ENCODE measurements around the gene TLE3.

Gene TLE3

DNA sequence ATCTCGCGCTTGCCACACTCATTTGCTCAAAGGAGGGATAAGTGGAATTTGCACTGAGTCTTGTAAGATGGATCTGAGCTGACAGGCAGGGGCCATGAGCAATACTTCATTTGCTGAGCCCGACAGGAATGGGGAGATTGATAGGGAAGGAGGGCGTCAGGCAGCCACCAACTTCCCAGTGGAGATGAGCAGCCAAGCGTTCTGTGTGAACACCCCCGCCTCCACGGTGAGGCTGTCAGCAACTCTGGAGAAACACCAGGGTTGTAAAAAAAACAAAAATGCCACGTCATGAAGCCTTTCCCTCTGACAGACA, 36.8 kb downstream of the TLE3 start:
- DNase-seq: no peak

DNA sequence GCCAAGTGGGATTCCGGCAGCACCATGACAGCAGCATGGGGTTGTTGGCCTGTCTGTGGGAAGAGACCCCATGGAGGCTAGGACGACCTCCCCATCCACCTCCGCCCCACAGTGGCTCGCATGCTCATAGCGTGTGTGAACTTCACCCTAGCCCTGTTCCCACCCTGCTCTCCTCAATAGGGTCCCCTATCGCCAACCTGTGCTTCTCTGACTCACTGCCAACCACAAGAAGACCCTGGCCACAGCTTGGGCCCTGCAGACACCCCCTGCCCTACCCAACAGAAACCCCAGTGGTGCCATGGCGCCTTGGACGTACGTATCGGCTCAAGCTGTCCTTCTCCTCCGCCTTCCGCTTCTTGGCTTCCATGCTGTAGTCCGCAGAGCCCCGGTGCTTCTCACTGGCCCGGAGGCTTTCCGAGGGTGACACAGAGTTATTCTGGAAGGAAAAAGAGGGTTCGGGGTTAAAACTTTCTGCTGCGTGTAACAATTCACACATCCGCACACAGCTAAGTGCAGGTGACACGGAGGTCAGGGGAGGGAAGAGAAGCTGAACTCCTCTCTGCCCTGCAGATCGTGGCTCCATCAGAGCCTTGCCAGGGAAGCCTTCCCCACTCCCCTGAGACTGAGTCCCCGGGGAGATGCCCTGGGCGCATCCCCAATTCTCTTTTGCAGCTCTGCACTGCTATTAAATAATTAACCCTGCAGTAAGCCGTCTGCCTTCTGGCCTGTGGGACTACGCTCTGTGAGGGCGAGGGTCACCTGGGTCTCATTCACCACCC, 37.3 kb downstream of the TLE3 start:
- DNase-seq: no peak

DNA sequence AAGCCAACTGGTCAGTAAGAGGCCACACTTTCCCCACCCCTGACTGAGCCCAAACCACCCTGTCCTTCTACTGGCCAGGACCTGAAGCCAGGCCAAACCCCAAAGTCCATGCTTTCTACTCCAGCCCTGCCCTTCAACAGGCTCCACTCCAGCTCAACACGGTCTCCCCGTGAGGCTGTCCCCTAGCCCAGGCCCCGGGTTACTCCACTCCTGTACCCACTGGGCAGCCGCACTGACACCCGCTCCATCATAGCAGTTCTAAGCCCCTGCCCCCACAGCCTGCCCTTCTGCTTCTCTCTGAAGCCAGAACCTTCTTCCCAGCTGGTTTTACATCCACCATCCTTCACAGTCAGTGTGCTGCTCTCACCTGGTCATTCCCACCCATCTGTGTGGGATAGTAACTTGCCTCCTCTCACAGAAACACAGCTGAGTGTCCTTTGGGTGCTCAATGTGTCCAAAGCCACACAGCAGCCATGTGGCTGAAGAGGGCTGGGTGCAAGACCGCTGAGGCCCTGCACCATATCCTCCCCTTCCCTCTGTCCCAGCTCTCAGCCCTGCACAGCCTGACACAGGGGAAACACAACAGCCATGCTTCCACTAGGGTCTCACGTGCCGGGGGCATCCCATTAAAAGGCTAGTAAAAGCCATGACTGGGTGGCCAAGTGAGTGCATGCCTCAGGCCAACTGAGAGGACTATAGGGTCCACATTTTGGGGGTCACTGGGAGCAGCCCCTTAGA, 38.1 kb downstream of the TLE3 start:
- no peak for DNase-seq

DNA sequence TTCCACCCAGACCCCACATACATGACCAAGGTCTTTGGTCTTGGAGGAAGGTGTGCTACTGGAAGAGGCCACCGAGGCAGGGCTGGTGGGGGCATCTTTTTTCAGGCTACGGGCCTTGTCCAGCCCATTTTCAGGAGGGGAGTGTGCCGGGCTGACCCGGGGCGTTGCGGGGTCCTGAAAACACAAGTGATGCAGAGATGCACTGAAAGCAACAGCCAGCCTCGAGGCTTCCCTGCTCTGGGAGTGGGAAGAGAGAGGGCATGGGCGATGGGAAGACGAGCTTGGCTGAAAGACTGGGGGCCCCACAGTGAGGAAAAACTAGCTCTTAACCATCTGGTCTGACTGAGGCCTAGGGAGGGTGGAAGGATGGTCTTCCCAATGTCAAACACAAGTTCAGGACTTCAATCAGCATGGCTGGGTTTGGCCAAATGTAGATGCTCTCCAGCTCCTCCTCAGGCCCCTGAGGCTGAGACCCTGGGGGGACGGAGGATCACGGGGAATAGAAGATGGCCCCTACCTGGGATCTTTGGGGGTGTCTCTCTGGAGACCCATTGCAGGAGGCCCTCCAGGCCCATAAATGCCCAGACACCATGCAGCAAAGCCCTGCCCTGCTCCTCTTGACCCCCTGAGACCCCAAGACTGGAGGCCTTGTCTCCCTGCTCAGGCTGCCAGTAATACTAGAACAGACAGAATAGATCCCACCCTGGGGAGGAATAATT, 38.9 kb downstream of the TLE3 start:
- no peak for DNase-seq

DNA sequence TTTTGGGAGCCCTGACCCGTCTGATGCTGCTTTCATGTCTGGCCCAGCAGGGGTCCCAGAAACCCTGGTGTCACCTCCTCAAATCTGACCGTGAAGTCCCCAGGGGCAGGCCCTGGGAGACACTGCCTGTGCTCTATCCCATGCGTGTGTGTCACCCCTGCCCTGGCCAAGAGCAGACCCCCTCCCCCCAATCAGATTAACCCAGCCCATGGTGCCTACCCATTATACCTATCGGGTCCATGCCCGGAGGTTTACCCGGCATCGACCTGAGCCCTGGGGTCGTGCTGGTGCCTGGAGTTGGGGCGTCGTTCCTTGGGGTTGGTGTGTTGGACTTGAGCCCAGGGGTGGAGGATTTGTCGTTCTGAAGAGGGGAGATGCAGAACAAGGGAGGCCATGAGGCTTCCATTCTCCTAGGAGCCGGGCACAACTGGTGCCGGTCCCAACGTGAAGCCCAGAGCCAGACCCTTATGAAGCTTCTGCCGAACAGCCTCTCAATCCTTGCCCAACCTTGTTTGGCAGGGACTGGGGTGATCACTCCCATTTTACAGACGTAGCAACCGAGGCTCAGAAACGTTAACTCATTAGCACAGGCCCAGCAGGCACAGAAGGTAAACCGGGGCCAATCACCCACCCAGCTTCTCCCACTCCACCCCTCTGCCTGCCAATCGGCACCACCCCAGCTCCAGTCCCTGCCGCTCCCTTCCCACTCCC, 39.6 kb downstream of the TLE3 start:
- no peak for DNase-seq

DNA sequence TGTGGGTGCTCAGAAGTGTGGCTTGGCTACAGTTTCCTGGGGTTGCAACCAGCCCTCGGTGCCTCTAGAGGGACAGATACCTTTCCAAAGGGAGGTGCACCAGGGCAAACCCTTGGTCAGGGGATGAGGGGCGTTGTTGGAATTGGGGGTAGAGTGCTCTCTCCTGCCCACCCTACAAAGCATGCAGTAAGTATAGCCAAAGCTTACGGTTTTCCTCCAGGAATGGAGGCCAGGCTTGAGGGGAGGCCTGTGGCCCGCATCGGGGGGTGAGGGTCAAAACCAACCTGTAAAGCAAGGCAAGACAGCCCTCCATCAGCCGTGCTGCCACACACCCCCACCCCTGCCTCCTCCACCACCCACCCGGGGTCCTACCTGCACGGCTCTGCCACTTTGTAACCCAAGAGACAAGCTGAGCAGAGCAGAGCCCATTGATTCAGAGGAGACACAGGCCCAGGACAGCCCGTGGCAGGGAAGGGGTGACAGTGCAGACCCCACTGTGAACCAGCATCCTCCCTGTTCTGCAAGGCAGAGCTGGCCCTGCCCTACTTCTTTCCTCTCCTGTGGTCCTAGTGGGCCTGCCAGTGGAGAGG, 41.5 kb downstream of the TLE3 start:
- DNase-seq: no peak

DNA sequence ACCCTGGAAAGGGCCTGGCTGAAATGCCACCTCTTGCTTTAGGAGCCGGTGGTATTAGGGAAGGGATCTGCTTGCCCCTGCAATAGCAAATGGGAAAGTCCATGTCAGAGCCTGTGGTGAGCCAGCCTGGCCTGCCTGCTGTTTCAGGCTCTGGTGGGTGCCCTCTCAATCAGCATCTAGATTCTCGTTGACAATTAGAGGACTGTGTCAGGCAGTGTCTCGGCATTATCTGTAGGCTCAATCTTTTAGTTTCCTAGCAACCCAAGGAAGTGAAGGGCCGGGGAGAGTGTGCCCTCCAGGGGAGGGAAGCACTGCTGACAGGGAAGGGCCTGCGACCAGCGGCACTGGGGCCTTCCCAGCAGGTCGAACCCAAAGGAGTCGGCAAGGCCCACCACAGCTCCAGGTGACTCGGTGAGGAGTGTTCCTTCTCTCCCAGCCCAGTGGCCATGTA, 42.1 kb downstream of the TLE3 start:
- DNase-seq: no peak

DNA sequence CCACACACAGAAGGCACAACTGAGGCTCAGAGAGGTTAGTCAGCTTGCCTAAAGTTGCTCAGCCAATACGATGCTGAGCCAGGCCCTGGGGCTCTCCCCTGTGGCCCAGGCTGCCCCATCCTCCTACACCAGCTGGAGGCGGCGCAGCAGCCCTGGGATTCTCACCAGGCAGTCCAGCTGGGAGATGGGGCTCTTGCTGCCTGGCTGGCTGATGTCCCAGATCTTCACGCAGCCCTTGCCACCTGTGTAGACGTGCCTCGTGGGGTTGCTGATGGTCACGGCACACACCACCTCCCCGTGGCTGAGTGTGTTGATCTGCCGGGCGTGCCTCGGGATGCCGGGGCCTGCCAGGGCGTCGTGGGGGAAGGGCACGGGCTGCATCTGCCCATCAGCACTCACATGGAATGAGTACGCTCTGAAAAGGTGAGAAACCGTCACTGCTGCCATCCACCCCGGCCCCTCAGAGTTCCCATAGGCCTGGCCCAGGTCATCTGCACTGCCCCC, 42.8 kb downstream of the TLE3 start:
- no peak for DNase-seq

DNA sequence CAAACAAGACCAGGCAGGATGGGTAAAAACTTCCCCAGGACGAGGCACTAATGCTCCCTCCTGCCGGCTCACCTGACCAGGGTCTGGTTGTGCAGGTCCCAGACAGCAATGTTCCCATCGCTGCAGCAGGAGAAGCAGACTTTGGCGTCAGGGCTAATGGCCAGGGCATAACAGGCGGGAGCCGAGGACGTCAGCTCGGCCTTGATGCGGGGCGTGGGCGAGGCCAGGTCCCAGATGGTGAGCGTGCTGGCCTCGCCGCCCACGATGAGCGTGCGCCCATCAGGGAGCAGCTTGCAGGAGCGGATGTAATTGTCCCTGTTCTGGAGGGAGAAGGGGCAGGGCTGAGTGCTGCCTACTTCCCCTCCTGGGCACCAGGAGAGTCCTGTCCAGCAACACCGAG, 43.4 kb downstream of the TLE3 start:
- no peak for DNase-seq

DNA sequence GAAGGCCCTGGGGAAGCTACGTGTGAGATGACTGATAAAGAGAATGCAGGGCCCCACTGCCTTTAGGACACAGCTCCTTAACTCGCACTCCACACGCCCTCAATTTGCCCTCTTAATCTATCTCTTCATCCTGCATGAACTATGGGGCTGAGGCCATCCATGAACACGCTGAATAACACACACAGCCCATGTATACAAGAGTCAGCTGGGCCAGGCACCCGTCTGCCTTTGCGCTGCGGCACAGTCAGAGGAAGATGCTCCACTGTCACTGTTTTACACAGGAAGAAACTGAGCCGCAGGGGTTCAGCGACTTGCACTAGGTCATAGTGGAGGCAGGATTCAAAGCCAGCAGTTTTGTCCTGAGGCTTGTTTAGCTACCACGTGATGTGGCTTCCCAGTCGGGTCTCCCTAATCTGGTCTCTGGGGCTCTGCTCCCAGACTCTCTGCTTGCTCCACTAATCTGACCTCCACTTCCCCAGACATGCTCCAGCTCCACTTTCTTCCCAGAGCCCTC, 43.9 kb downstream of the TLE3 start:
- no peak for DNase-seq

DNA sequence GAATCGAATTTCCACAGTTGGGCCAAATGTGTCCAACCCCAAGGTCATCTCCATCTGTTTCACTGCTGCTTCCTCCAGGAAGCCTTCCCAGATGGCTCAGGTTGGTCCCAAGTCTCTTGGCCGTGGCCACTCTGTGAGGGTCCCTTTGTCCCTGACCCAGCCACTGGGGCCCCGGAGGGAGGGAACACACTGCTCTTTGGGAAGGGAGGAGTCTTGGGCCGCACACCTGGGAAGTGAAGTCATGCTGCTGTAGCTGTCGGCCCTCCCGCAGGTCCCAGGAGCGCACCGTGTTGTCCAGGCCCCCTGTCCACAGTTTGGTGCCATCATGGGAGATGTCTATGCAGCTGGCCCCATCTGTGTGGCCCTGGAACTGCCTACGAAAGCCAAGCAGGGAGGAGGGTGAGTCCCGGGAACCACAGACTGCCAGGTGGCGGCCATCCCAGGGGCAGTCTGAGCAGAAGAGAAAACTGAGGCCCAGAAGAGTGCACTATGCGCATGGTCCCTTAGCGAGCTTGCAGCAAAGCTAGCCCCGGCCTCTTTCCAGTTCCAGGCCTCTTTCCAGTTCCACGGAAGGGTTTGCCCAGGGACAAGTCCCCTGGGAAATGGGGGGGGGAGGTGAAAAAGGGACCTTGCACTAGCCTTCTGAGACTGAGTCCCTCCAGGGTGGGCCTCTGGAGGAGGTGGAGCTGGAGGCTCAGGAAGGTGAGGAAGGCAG, 44.6 kb downstream of the TLE3 start:
- DNase-seq: no peak

DNA sequence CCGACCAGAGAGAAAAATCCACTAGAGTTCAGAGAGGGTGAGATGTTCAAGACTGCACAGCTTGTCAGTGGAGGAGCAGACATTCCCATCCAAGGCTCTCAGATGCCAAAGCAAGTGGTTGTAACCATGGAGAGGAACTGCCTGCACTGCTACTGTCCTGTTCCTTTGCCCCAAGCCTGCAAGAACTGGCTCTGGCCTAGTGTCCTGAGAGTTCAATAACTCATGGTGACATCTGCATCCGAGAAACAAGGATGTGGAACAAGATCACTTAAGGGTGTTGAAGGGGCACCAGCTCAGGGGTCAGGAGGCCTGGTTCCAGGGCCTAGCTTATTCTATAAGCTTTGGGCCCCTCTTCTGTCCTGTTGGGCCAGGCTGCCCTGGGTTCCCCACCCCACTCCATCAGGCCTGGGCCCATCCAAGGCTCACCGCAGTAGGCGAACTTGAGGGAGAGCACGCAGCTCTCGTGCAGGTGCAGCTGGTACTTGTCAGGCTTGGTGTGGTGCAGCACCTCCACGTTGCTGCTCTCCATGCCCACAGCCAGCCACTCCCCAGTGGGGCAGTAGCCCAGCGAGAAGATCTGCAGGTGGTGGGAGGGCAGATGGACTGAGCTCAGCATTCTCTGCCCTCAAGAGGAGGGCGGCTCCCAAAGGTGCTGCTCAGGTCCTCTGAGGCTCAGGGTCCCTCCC, 45.6 kb downstream of the TLE3 start:
- no peak for DNase-seq

DNA sequence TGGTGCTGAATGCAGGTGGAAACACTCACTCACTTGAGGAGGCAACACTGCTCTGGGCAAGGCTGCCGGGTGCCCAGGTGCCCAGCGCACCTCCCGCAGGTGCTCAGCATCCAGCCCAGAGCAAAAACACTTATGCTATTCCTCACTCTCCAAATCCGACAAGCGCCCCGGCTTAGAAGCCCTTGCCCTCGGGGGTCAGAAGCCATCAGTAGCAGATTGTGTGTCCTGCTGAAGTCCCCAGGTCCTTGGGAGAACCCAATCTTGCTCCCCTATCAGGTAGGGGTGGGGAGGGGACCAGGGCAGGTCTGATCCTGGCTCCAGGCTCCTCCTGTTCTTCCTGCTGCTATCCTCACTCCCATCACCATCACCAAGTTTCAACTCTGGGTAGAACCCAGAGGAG, 46.7 kb downstream of the TLE3 start:
- DNase-seq: no peak

DNA sequence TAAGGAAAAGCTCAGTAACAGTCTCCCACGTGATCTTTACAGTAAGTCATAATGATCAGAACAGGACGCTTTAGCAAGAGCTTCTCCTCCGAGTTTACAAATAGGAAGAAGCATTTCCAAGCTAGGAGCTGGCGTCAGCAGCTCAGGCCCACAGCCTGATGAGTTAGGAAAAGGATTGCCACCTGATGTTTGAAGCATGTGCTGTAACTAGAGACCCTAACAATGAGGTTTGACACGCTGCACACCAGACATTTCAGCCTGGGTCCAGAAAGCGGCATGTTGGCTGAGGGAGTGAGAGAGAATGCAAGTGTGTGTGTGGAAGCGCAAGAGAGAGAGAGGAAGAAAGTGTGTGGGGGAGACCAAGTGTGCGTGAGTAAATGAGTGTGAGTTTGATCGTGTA, 47.3 kb downstream of the TLE3 start:
- DNase-seq: no peak

DNA sequence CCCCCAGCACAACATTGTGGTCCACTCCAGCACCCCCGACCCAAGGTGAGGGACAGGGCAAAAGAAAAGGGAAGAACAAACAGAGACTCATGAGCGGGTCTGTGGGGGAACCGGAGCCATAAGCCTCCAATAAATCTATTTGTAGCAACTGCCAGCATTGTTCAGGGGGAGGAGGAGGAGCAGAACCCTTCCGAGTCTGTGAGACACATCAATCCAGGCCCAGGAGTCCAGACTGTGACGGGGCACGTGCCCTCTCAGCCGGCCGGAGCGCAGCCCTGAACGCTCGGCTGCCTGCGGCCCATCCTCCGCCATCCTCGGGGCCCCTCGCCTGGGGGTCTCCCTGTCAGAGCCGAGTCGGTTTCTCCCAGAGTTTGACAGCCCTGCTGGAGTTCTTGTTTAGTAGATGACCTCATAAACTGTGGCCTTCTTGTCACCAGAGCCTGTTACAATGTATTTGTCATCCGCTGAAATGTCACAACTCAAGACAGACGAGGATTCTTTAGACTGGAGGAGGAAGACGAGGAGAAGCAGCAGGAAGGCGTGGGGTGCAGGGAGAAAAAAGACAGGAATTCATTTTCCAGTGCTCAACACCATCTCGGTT, 47.9 kb downstream of the TLE3 start:
- no peak for DNase-seq

DNA sequence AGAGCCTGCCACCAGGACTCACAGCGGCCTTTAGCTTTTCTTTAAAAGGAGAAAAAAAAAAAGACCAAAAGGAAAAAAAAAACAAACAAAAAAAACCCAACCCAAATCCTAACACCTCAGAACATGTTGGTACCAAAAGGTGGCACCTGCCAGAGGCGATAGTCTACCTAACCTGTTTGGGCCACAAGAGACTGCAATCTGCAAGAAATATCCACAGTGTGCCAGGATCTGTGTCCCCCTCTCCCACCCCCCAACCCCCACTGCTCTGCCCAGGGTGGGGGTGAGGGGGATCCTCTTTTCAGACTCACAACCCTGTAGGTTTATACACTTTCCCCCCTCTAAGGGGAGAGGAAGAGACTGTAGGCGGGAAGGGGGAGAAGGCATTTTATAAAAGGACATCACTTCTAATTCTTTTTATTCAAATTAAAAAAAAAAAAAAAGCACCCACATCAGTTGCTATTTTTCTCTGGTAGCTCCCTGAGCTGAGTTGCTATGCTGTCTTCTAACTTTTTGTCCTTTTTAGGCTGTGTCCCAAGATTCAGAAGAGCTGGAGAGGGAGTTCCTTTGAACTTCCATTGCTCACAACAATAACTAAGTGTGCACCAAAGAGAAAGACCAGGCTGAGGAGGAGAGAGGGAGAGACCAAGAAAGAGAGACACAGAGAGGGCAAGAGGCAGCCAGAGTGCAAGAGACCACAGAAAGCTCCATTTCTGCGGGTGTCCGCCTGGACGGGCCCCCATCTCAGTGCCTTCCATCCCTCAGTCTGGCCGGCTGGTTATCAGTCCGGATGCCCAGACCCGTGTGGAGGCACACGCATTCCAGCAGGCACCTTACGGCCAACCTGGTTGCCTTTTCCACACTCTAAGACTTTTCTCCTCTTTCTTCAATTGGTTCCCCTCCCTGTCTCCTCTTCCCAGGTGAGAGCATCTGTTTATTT, 48.9 kb downstream of the TLE3 start:
- no peak for DNase-seq

DNA sequence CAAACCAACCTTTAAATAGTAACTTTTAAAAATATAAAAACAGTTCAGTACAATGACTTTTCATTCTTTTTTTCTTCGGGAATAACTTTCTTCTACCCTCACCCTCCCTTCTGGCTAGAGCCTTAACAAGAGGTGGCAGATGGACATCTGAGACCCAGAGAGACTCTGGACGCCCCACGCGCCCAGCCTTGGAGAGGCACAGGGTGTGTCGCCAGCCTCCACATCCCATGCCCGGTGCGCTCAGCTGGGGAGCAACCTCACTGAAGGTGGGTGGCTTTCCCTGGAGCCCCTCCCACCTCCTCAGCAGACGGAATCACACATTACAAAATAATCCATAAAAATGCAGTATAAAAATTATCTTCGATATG, 49.5 kb downstream of the TLE3 start:
- no peak for DNase-seq

DNA sequence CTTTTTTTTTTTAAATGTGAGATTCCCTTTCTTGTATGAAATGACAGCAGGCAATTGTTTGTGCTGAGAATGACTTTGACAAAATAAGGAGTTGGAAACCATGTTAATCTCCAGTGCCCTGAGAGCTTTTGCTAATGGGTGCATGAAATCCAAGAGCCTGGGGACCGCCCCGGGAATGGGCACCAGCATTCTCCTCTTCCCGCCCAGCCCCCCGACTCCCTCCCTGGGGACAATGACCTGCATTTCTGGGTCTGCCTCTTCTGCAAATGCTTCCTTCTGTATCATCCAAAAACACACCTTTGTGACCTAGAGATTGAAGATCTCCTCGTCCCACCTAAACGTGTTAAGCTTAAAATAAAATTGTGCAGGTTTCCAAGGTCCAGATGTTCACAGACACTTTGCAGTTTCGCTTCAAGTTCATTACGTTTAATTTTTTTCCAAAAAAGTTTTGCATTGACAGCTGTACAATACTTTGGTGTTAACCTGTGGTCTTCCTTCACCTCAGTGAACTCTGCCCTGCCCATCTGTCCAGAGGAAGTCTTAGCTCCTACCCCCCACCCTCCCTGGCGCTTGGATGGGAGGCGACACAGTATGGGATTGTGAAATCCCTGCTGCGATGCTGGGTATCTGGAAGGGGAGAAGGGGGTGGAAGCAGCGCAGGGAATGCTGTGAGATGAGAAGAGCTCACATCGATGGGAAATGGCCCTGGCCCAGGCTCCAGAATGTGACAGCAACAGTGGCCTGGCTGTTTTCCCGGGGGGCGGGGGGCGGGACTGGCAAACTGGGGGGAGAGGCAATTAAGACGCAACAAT, 50.1 kb downstream of the TLE3 start:
- DNase-seq: no peak

Data from 8988T (cell line).